GM04503 (cell line): ENCODE data around the gene MMP3.
A peak's percentile ranks its signal among the peaks of the same experiment; 100 is the strongest.
"Not testable (repeated sequence)": the region's sequence is repeated elsewhere in the genome, so short reads cannot be mapped to it uniquely, and the experiment has no call there.

Experiments
- DNase-seq: peaks from one replicate; pipeline ENCODE4 v3.0.0-alpha.2; 2012; ENCODE audit warnings: low read depth

The MMP3 gene

GRCh38 chr11:102843489-102843888 lies at the start of gene MMP3:
MMP3 (minus strand) TSS chr11:102843609; CDS start chr11:102843546, 63 bp downstream.
- peak; percentile 45 for DNase-seq

- no peak for DNase-seq
Observed at GRCh38 chr11:102891736-102892135, 48.3 kb upstream of the MMP3 start.

GRCh38 chr11:102886999-102887398 lies 43.6 kb upstream of the MMP3 start:
- DNase-seq = no peak

GRCh38 chr11:102883141-102883540 lies 39.7 kb upstream of the MMP3 start:
- no peak for DNase-seq

GRCh38 chr11:102882389-102883024 lies 39.1 kb upstream of the MMP3 start:
- DNase-seq = peak; percentile 87

GRCh38 chr11:102879801-102880200 lies 36.4 kb upstream of the MMP3 start:
- DNase-seq = no peak

GRCh38 chr11:102878595-102878994 lies 35.2 kb upstream of the MMP3 start:
- no peak for DNase-seq

GRCh38 chr11:102874852-102875251 lies 31.4 kb upstream of the MMP3 start, which contains the start of gene MMP12:
MMP12 (minus strand) TSS chr11:102874982; CDS start chr11:102874937, 45 bp downstream.
- no peak for DNase-seq

- DNase-seq = not testable (repeated sequence)
Observed at GRCh38 chr11:102869354-102869964, 26.1 kb upstream of the MMP3 start.

- DNase-seq = peak; percentile 44
Observed at GRCh38 chr11:102868339-102868738, 24.9 kb upstream of the MMP3 start.

- DNase-seq = no peak
Observed at GRCh38 chr11:102864724-102865123, 21.3 kb upstream of the MMP3 start.

- no peak for DNase-seq
Observed at GRCh38 chr11:102853956-102854355, 10.5 kb upstream of the MMP3 start.

- DNase-seq = no peak
Observed at GRCh38 chr11:102853055-102853454, 9.6 kb upstream of the MMP3 start.

GRCh38 chr11:102850973-102851745 lies 7.8 kb upstream of the MMP3 start:
- DNase-seq = peak; percentile 96

GRCh38 chr11:102849311-102849710 lies 5.9 kb upstream of the MMP3 start:
- peak; percentile 61 for DNase-seq

GRCh38 chr11:102846292-102846691 lies 2.9 kb upstream of the MMP3 start:
- no peak for DNase-seq

GRCh38 chr11:102842930-102843329 lies 479 bp downstream of the MMP3 start:
- DNase-seq = no peak

GRCh38 chr11:102840018-102840417 lies 3.4 kb downstream of the MMP3 start:
- no peak for DNase-seq

GRCh38 chr11:102837646-102838045 lies 5.8 kb downstream of the MMP3 start:
- DNase-seq = no peak

- no peak for DNase-seq
Observed at GRCh38 chr11:102837156-102837555, 6.3 kb downstream of the MMP3 start.

GRCh38 chr11:102836290-102836875 lies 7.0 kb downstream of the MMP3 start:
- DNase-seq = peak; percentile 64

GRCh38 chr11:102833731-102834130 lies 9.7 kb downstream of the MMP3 start:
- no peak for DNase-seq

GRCh38 chr11:102832612-102833011 lies 10.8 kb downstream of the MMP3 start:
- DNase-seq = no peak
